ENCODE data around the gene MS4A10. TPM values are rescaled to one million over a fixed set of nuclear protein-coding genes. Genes with fewer than 3 reads are reported as not detected.

Gene MS4A10
- total and polyA plus RNA-seq, 10 of the 15 experiments (the other 5 are each of a cell fraction or from before 2014, with no cell fraction given): not detected

DNA sequence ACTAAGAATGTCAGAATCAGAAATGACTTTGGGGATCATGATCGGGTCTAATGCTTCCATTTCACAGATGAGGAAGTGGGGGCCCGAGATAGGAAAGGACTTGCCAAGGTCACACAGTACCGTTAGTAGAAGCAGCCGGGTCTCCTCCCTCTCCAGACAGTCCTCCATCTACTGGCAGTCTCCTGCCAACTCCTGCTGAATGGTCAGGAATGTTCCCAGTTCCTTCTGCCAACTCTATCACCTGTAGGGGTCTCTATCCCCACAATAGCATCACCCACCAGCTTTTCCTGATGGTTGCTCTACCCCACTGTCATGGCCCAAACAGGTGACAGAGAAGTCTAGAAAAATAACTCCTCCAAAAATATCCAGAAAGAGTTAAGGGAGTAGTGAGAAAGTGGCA, 32.9 kb downstream of the MS4A10 start:
- H3K79me2 ChIP-seq (ENCODE audit: control insufficient read depth, insufficient read depth, low read length): no peaks in the 10 kb centered on the region
- ChIA-PET CTCF (interaction anchor here (1.4 kb wide), 1 partner anchor 13 kb away, joined by 6 read pairs; no protein-coding TSS in a partner anchor), RAD21 (ENCODE audit: unreplicated experiment) (interaction anchor here (1.0 kb wide), 1 partner anchor 13 kb away, joined by 3 read pairs; no protein-coding TSS in a partner anchor), POLR2A (no interaction called here), SMC1A (ENCODE audit: uncharacterized antibody, unreplicated experiment) (no interaction called here)
- no peak for TF ChIP-seq ZZZ3 (IDR thresholded peaks at IDR 0.05; ENCODE audit: control insufficient read depth, insufficient read length, low read depth)
- TF ChIP-seq PAX5 (IDR thresholded peaks at IDR 0.05; ENCODE audit: borderline replicate concordance, low read depth, low read length): no peak
- TF ChIP-seq DPF2 (IDR thresholded peaks at IDR 0.05): no peak
- no peak for TF ChIP-seq MTA2 (IDR thresholded peaks at IDR 0.05; ENCODE audit: low read depth)
- no peak for TF ChIP-seq ZNF24 (IDR thresholded peaks at IDR 0.05)
- TF ChIP-seq POLR2AphosphoS2 (IDR thresholded peaks at IDR 0.05; ENCODE audit: low read depth, low read length): no peak
- no peak overlapping the region for H3K4me2 ChIP-seq (ENCODE audit: control insufficient read depth, insufficient read depth)
- H3K27me3 ChIP-seq (replicated peaks in 1 of 2; ENCODE audit: control insufficient read depth in 2 of 2, insufficient read depth in 2 of 2, low read length in 1 of 2): no peaks in the 10 kb centered on the region
- H3K9ac ChIP-seq (ENCODE audit: control insufficient read depth, insufficient read depth, low read length): no peak overlapping the region
- H3K36me3 ChIP-seq (ENCODE audit: control insufficient read depth in 2 of 2, insufficient read depth in 2 of 2, low read length in 1 of 2): no peaks in the 10 kb centered on the region
- FAIRE-seq (no peak), DNase-seq (ENCODE audit: low read depth, low spot score) (no peak), ATAC-seq (no peak)
- WGBS (ENCODE audit: insufficient coverage, insufficient replicate concordance, low lambda C conversion rate, missing lambda C conversion rate): 54% methylated on average over 4 of the region's 4 CpGs
- H2AFZ ChIP-seq (ENCODE audit: control insufficient read depth, low read depth, low read length): no peak overlapping the region
- no TSS peak for BruUV-seq (replicated peaks)
- peaks cover 9% of the 10 kb centered on the region for H3K9me3 ChIP-seq (replicated peaks; ENCODE audit: control insufficient read depth, insufficient read depth, low read length)
- no peaks in the 10 kb centered on the region for H4K20me1 ChIP-seq (ENCODE audit: control insufficient read depth, insufficient read depth)
- no peaks in the 10 kb centered on the region for H3K4me1 ChIP-seq (ENCODE audit: control insufficient read depth, insufficient read depth, low read length)
- no peak overlapping the region for H3K27ac ChIP-seq (ENCODE audit: control insufficient read depth, insufficient read depth)
- H3K4me3 ChIP-seq: no peak overlapping the region
- intact Hi-C loops (cut with micrococcal nuclease; ENCODE audit: unreplicated experiment): no loop called here
- in situ Hi-C loops (cut with MboI): no loop called here

DNA sequence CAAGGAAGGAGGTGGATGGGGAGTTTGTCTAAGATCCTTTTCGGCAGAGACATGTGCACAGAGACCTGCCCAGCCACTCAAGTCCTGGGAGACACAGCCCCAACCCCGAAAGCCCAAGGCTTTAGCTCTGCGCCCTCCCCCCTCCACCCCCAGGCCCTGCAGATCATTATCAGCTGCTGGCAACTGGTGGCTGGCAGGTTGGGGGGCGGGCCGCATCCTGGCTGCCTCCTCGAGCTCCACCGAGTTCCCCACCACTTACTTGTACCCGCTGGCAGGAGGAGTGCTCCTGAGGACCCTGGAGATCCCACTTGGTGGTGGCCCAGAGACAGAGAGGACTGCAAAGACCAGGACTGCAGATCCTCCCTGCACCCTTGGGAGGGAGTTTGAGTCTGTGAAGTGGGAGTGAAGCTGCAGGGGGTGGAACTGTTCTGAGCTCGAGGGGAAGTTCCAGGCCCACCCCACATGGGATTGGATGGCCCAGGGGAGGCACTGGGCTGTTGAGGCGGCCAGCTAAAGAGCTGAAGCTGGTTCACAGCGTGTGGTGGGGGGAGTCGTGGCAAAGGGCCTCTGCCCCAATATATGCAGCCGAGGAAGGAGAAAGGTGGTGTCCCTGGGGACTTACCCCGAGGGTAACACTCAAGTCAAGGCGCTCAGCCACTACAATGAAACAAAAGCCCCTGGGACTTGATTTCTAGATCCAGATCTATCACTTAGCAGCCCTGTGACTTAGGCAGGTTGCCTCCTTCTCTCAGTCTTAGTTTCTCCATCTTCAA, 36.9 kb downstream of the MS4A10 start:
- no peaks in the 10 kb centered on the region for H4K20me1 ChIP-seq (ENCODE audit: control insufficient read depth, insufficient read depth)
- no peak overlapping the region for H3K27ac ChIP-seq (ENCODE audit: control insufficient read depth, insufficient read depth)
- peaks cover 2% of the 10 kb centered on the region; the same call in 2 of the 3 replicates for H3K9me3 ChIP-seq (replicated peaks; ENCODE audit: control insufficient read depth, insufficient read depth, low read length)
- RAD21 ChIA-PET (ENCODE audit: unreplicated experiment): interaction anchor here (0.8 to 4.0 kb wide), 8 partner anchors 9 to 239 kb away, joined by 3 to 31 read pairs (median 7); no protein-coding TSS in a partner anchor
- FAIRE-seq: no peak
- no peaks in the 10 kb centered on the region for H3K4me1 ChIP-seq (ENCODE audit: control insufficient read depth, insufficient read depth, low read length)
- H3K9ac ChIP-seq (ENCODE audit: control insufficient read depth, insufficient read depth, low read length): no peak overlapping the region
- H3K4me3 ChIP-seq: no peak overlapping the region
- peak; percentile 84 for ATAC-seq
- intact Hi-C loops (cut with micrococcal nuclease; ENCODE audit: unreplicated experiment): loop anchor here (1.0 kb wide), 1 partner anchor 47 kb away; no protein-coding TSS in a partner anchor
- SMC1A ChIA-PET (ENCODE audit: uncharacterized antibody, unreplicated experiment): interaction anchor here (0.6 to 5.3 kb wide), 15 partner anchors 9 to 448 kb away, joined by 3 to 37 read pairs (median 4); no protein-coding TSS in a partner anchor
- no peak overlapping the region; the same call in 1 of the 2 replicates for H3K4me2 ChIP-seq (ENCODE audit: control insufficient read depth, insufficient read depth)
- H3K36me3 ChIP-seq (ENCODE audit: control insufficient read depth in 2 of 2, insufficient read depth in 2 of 2, low read length in 1 of 2): no peaks in the 10 kb centered on the region
- in situ Hi-C loops (cut with MboI): no loop called here
- no peak overlapping the region for H2AFZ ChIP-seq (ENCODE audit: control insufficient read depth, low read depth, low read length)
- CTCF ChIA-PET: interaction anchor here (0.7 to 3.7 kb wide), 9 partner anchors 10 to 164 kb away, joined by 3 to 41 read pairs (median 9); partner anchors contain the start of gene MS4A10
- peak; percentile 19 for DNase-seq (ENCODE audit: low read depth, low spot score)
- no peaks in the 10 kb centered on the region for H3K79me2 ChIP-seq (ENCODE audit: control insufficient read depth, insufficient read depth, low read length)
- no peaks in the 10 kb centered on the region; a peak in 1 of 4 replicates for H3K27me3 ChIP-seq (replicated peaks in 1 of 2; ENCODE audit: control insufficient read depth in 2 of 2, insufficient read depth in 2 of 2, low read length in 1 of 2)
- no TSS peak for BruUV-seq (replicated peaks)
- POLR2A ChIA-PET: interaction anchor here (0.6 to 2.2 kb wide), 7 partner anchors 40 to 337 kb away, joined by 3 to 8 read pairs (median 4); no protein-coding TSS in a partner anchor
- WGBS (ENCODE audit: insufficient coverage, insufficient replicate concordance, low lambda C conversion rate, missing lambda C conversion rate): 25% methylated on average over 12 of the region's 15 CpGs
- TF ChIP-seq, protein P1, sequence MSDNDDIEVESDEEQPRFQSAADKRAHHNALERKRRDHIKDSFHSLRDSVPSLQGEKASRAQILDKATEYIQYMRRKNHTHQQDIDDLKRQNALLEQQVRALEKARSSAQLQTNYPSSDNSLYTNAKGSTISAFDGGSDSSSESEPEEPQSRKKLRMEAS (IDR thresholded peaks at IDR 0.05; ENCODE audit: low read depth, low read length): no peak
- TF ChIP-seq, protein P2, sequence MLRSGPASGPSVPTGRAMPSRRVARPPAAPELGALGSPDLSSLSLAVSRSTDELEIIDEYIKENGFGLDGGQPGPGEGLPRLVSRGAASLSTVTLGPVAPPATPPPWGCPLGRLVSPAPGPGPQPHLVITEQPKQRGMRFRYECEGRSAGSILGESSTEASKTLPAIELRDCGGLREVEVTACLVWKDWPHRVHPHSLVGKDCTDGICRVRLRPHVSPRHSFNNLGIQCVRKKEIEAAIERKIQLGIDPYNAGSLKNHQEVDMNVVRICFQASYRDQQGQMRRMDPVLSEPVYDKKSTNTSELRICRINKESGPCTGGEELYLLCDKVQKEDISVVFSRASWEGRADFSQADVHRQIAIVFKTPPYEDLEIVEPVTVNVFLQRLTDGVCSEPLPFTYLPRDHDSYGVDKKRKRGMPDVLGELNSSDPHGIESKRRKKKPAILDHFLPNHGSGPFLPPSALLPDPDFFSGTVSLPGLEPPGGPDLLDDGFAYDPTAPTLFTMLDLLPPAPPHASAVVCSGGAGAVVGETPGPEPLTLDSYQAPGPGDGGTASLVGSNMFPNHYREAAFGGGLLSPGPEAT (IDR thresholded peaks at IDR 0.05; ENCODE audit: low read depth): peak; percentile 65; the same call in 1 of the 2 replicates
- TF ChIP-seq MTA2 (IDR thresholded peaks at IDR 0.05; ENCODE audit: low read depth) (0 out of 2 replicates have a peak, but pooled peaks have one; percentile 44), BCL11A (IDR thresholded peaks at IDR 0.05; ENCODE audit: low read depth, low read length) (no peak), GATAD2B (conservative IDR thresholded peaks at IDR 0.05; ENCODE audit: low read depth) (peak; percentile 74), CREB1 (IDR thresholded peaks at IDR 0.05; ENCODE audit: low read depth) (no peak), NBN (IDR thresholded peaks at IDR 0.05) (0 out of 2 replicates have a peak, but pooled peaks have one; percentile 32), IKZF1 (conservative IDR thresholded peaks at IDR 0.05) (0 out of 2 replicates have a peak, but pooled peaks have one; percentile 42), RAD21 (IDR thresholded peaks at IDR 0.05; ENCODE audit: insufficient read depth, low read depth, low read length) (no peak), RB1 (IDR thresholded peaks at IDR 0.05; ENCODE audit: borderline replicate concordance) (peak; percentile 54; the same call in 1 of the 2 replicates), NFIC (IDR thresholded peaks at IDR 0.05; ENCODE audit: low read depth, low read length) (no peak)
